ENCODE measurements around the gene OLIG2.

DNA sequence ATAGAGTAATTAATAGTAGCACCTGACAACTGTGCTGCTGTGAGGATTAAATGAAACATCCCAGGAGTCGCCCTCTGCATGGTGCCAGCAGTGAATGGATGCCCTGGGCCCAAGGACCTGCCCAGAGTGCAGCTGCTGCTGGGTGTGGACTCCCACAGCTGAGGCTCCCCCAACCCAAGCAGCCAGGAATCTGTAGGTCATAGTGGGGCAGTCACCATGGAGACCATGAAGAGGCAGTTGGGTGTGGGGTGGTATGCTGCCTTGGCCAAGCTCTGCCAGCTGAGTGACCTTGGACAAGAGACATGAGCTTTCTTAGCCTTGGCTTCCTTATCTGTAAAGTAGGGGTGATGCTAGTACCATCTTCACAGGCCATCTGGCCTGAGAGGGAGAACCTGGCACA is 9.4 kb downstream of the OLIG2 start:
- TF ChIP-seq, protein P1, sequence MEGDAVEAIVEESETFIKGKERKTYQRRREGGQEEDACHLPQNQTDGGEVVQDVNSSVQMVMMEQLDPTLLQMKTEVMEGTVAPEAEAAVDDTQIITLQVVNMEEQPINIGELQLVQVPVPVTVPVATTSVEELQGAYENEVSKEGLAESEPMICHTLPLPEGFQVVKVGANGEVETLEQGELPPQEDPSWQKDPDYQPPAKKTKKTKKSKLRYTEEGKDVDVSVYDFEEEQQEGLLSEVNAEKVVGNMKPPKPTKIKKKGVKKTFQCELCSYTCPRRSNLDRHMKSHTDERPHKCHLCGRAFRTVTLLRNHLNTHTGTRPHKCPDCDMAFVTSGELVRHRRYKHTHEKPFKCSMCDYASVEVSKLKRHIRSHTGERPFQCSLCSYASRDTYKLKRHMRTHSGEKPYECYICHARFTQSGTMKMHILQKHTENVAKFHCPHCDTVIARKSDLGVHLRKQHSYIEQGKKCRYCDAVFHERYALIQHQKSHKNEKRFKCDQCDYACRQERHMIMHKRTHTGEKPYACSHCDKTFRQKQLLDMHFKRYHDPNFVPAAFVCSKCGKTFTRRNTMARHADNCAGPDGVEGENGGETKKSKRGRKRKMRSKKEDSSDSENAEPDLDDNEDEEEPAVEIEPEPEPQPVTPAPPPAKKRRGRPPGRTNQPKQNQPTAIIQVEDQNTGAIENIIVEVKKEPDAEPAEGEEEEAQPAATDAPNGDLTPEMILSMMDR (IDR thresholded peaks at IDR 0.05) = no peak
- no peak for TF ChIP-seq POLR2A (IDR thresholded peaks at IDR 0.05)
